GM19238 (cell line): ENCODE data around the gene TARBP1.
A peak's percentile ranks its signal among the peaks of the same experiment; 100 is the strongest.

Source experiments
- DNase-seq: peaks from one replicate; pipeline ENCODE4 v3.0.0; 2011; ENCODE audit warnings: low spot score; ENCODE audit not compliant: insufficient read length

The TARBP1 gene

GRCh38 chr1:234484991-234485739 lies 6.2 kb upstream of the TARBP1 start:
- DNase-seq, result no peak

DNA sequence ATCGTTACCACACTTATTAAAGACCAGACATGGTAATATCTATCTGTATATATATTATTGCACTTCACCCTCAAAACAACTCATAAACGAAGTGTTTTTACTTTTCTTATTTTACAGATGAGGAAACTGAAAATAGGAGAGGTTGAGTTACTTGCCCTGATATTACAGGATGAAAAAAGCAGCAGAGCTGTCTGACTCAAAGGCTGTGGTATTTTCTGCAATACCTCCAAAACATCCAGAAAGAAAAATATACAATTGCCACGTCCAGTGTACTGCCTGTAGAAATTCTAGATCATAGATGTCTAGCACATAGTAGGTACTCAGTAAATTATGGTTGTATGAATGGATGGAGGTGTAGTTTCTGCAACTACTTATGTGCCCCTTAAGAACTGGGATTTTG lies 5.2 kb upstream of the TARBP1 start:
- no peak for DNase-seq

DNA sequence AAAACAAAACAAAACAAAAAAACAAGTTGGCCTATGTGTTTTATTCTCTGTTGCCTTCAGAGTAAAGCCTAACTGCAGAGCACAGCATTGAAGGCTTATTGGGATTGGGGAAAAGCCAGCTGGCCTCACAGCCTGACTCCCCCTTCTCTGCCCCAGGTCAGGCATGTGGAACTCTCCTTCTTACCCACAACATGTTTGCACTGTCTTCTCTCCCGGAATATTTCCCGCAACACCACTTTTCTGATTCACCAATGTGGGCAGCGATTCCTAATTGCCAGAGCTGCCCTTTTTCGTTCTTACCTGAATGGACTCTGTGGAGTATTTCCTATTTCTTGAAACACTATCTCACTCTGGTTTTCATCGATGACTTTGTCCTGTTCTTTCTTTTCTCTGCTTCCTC lies 2.8 kb upstream of the TARBP1 start:
- no peak for DNase-seq

- no peak for DNase-seq
Measured at GRCh38 chr1:234479866-234480265, 887 bp upstream of the TARBP1 start.

GRCh38 chr1:234479310-234479559 lies 256 bp upstream of the TARBP1 start:
- no peak for DNase-seq

DNA sequence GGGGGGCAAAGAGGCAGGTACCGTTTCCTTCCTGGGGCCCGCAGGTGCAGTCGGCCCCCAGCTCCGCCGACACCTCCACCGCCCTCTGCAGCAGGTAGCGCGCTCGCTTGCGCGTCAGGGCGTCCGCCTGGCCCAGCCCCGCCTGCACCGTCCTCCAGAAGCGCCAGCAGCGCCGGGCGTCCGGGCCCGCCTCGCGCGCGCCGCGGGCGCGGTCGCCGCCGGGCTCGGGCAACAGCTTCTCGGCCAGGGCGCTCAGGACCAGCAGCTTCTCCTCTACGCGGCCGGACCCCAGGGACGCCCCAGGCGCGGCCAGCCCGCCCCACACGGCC lies 863 bp downstream of the TARBP1 start:
- peak; percentile 64 for DNase-seq

GRCh38 chr1:234477386-234478151 lies 1.4 kb downstream of the TARBP1 start:
- DNase-seq, result no peak

GRCh38 chr1:234476172-234476571 lies 2.8 kb downstream of the TARBP1 start:
- no peak for DNase-seq

- DNase-seq, result no peak
Measured at GRCh38 chr1:234475167-234475793, 3.7 kb downstream of the TARBP1 start.

DNA sequence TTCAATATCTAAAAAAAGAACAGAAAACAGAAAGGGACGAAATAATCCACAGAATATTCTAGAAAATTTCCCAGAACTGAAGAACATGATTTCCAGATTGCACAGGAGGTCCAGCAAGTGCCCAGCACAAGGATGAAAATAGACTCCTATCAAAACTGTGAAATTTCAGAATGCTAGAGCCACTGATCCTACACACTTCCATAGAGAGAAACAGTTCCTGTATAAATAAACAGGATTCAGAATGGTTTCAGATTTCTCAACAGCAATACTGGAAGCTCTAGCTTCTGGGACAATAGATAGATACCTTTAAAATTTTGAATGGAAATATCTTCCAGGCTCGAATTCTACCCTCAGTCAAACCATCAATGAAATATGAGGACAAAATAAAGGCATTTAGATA lies 4.6 kb downstream of the TARBP1 start:
- no peak for DNase-seq

DNA sequence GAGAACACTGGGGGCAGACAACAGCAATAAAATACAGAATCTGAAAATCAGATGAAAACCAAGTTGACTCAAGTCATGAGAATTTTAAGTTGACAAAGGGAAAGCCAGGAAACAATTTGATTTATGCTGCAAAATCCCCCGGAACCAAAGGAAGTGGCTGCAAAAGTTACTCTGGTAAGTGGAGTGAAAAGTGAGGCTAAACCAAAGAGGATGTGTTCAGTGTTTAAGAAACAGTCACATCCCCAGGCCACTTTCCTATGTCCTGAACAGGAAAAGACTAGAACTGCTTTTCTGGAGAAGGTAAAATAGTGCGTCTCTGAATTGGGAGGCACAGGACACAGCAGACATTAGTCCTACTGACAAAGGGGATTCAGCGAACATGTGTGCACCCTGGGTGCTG lies 5.9 kb downstream of the TARBP1 start:
- DNase-seq, result no peak

GRCh38 chr1:234469376-234469775 lies 9.6 kb downstream of the TARBP1 start:
- DNase-seq, result no peak

GRCh38 chr1:234468580-234468979 lies 10.4 kb downstream of the TARBP1 start:
- DNase-seq, result no peak

DNA sequence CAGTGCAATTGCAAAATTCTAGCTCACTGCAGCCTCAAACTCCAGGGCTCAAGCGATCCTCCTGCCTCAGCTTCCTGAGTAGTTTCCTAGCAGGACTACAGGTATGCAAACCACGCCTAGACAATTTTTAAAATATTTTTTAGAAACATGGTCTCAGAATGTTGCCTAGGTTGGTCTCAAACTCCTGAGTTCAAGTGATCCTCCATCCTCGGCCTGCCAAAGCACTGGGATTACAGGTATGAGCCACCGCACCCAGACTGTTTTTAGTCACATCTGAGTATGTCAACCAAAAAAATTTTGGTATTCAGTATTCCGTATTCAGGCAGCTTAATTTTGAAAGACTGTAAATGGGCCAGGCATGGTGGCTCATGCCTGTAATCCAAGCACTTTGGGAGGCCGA lies 11.2 kb downstream of the TARBP1 start:
- no peak for DNase-seq

GRCh38 chr1:234466945-234467344 lies 12.0 kb downstream of the TARBP1 start:
- no peak for DNase-seq

DNA sequence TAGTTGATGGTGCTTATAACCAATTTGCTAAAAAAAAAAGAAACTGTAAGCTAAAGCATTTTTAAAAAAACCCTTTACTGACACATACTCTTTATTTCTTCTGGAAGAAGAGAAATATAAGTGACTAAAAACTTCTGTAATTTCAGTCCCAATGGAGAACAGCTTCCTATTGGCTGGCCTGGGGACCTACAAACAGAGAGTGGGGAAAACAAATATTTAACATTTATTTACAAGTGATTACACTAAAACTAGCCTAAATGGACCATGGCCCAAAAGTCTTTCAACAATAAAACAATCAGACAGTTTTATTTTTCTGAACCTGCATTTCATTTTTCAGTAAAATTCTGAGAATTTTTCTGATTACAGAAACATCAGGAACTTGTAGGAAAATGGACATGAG lies 15.2 kb downstream of the TARBP1 start:
- DNase-seq, result no peak

- DNase-seq, result no peak
Measured at GRCh38 chr1:234460652-234461051, 18.3 kb downstream of the TARBP1 start.

GRCh38 chr1:234458352-234459017 lies 20.5 kb downstream of the TARBP1 start:
- no peak for DNase-seq

- DNase-seq, result no peak
Measured at GRCh38 chr1:234454926-234455325, 24.1 kb downstream of the TARBP1 start.

- no peak for DNase-seq
Measured at GRCh38 chr1:234452406-234452965, 26.5 kb downstream of the TARBP1 start.

DNA sequence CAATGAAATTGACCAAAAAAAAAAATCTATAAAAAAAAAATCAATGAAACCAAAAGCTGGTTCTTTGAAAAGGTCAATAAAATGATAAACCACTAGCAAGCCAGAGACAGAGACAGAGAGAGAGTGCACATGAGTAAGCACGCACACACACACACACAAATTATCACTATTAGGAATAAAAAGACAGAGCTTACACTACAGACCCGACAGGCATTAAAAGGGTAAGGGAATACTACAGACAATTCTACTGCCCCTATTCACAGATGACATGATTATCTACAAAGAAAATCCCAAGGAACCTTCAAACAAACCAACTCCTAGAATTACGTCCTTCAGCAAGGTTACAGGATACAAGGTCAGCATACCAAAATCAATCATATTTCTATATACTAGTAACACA lies 38.6 kb downstream of the TARBP1 start:
- no peak for DNase-seq

DNA sequence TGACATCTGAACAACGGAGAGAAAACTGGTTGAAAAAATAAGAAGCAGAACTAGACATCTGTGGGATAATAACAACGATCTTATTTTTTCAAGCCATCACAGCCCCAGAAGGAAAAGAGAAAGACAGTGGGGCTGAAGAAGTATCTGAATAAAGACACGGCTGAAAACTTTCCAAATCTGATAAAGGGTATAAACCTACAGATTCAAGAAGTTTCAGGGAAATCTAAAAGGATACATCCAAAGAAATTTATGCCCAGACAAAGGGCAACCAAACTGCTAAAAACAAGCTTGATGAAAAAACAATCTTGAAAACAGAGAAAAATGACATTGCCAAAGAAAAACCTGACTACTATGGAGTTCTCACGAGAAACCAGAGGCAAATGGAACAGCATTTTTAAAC lies 40.4 kb downstream of the TARBP1 start:
- DNase-seq, result no peak
